PFSK-1 (cell line): ENCODE results near the gene SALL1.

ENCODE experiments used
- POLR2AphosphoS5 ChIP-seq: IDR thresholded peaks from 2 replicates; pipeline ENCODE4 v1.6.1; 2012; ENCODE audit warnings: low read depth, mild to moderate bottlenecking, control low read depth, low read length, moderate library complexity
- SIN3A ChIP-seq: IDR thresholded peaks from 2 replicates; pipeline ENCODE4 v1.6.1; 2012; ENCODE audit warnings: mild to moderate bottlenecking, low read length, moderate library complexity, borderline replicate concordance; ENCODE audit not compliant: insufficient read depth
- TAF1 ChIP-seq: IDR thresholded peaks from 2 replicates; pipeline ENCODE4 v1.6.1; 2012; ENCODE audit warnings: low read length, control low read depth, borderline replicate concordance; ENCODE audit not compliant: insufficient read depth
- TF ChIP-seq, protein P1 (sequence below), 2 experiments: IDR thresholded peaks; 2 replicates each; pipeline versions ENCODE4 v1.6.1 to v1.8.0; 2011 to 2012; ENCODE audit warnings: low read depth in 2 of 2, low read length in 2 of 2, control low read depth in 1 of 2, inconsistent platforms in 1 of 2, mild to moderate bottlenecking in 1 of 2, moderate library complexity in 1 of 2; ENCODE audit not compliant: insufficient read depth in 1 of 2

DNA sequence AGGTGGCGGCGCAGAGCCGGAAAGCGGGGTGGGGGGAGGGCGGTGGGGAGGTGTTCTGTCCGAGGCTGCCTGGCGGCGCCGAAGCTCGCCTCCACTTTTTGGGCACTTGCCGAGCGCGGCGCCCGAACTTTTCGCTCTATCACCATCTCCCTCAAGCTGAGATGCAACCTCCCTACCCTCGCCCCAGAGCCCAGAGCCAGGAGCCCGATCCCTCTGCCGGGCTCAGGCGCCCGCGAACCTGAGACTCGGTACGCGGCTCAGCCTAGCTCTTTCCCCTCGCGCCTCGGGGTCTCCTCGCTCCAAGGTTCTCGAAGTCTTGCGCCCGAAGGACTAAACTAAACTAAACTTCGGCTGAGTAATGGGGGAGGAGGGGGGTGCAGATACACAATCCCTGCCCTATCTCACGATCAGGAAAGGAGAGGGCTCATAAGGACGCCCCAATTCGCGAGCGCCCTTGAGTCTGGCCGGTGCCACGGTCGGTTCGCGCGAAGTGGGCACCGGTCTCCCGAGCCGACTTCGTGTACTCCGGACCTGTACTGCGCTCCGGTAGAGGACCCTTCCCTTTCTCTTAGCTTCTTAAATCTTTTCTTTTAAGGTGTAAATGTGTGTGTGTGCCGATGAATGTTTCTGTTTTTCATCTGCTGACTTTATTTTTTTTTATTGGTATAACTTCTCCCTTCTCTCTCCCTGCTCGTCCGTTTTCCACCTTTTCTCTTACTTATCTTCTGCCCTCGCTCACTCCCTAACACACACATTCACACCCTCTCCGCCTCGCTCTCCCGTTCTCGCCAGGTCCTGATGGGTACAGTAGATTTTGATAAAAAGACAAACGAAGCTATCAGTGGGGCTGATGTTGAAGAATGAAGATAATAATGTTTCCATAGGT is 1.9 kb upstream of the SALL1 start:
- no peak for TF ChIP-seq POLR2AphosphoS5
- TF ChIP-seq, protein P1, sequence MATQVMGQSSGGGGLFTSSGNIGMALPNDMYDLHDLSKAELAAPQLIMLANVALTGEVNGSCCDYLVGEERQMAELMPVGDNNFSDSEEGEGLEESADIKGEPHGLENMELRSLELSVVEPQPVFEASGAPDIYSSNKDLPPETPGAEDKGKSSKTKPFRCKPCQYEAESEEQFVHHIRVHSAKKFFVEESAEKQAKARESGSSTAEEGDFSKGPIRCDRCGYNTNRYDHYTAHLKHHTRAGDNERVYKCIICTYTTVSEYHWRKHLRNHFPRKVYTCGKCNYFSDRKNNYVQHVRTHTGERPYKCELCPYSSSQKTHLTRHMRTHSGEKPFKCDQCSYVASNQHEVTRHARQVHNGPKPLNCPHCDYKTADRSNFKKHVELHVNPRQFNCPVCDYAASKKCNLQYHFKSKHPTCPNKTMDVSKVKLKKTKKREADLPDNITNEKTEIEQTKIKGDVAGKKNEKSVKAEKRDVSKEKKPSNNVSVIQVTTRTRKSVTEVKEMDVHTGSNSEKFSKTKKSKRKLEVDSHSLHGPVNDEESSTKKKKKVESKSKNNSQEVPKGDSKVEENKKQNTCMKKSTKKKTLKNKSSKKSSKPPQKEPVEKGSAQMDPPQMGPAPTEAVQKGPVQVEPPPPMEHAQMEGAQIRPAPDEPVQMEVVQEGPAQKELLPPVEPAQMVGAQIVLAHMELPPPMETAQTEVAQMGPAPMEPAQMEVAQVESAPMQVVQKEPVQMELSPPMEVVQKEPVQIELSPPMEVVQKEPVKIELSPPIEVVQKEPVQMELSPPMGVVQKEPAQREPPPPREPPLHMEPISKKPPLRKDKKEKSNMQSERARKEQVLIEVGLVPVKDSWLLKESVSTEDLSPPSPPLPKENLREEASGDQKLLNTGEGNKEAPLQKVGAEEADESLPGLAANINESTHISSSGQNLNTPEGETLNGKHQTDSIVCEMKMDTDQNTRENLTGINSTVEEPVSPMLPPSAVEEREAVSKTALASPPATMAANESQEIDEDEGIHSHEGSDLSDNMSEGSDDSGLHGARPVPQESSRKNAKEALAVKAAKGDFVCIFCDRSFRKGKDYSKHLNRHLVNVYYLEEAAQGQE (IDR thresholded peaks at IDR 0.05; ENCODE audit: insufficient read depth in 1 of 2, low read depth in 2 of 2, low read length in 2 of 2) = no peak
- TF ChIP-seq TAF1 = no peak
- TF ChIP-seq SIN3A = no peak
